ENCODE results near the gene TTPAL.

- TF ChIP-seq CTCF (IDR thresholded peaks at IDR 0.05) (no peak), EZH2phosphoT487 (IDR thresholded peaks at IDR 0.05; ENCODE audit: borderline replicate concordance, low read depth) (no peak), CHD2 (IDR thresholded peaks at IDR 0.05; ENCODE audit: low read length, partially characterized antibody) (no peak), YY1 (IDR thresholded peaks at IDR 0.05; ENCODE audit: low read depth) (no peak), RFX5 (IDR thresholded peaks at IDR 0.05; ENCODE audit: low read length) (no peak), TAF1 (IDR thresholded peaks at IDR 0.05; ENCODE audit: borderline replicate concordance, low read depth, low read length) (no peak), SMC3 (IDR thresholded peaks at IDR 0.05; ENCODE audit: low read depth, low read length) (no peak), REST (IDR thresholded peaks at IDR 0.05; ENCODE audit: low read depth, low read length) (no peak), ZBTB33 (IDR thresholded peaks at IDR 0.05; ENCODE audit: borderline replicate concordance, low read depth) (no peak), POLR2AphosphoS5 (IDR thresholded peaks at IDR 0.05; ENCODE audit: low read depth, low read length) (no peak), JUND (IDR thresholded peaks at IDR 0.05) (no peak), MEF2A (IDR thresholded peaks at IDR 0.05; ENCODE audit: borderline replicate concordance, low read depth) (no peak), ELF1 (IDR thresholded peaks at IDR 0.05) (no peak)
These were observed 5.3 kb upstream of the TTPAL start for GRCh38 chr20:44470327-44470726.
